Measurements from ENCODE around the gene IL6ST.

DNA sequence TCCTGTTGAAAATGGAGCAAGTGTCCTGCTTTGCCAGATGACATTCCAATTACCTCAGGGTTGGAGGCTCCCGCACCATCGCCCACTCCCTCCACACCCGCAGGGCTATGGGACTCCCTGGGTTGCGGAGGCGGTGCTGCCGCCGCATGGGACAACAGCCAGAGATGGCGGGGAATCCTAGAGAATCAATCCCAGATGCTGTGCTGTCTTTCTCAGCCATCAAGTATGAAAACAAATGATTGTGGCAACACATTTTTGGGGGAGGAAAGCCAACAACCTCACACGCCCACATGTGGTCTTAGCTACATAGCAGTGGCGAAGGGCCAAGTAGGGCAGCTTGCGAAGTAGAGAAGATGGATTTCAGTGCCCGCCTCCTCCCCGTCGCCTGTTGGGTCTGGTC, 96.9 kb downstream of the IL6ST start:
- no peak for TF ChIP-seq NFRKB (IDR thresholded peaks at IDR 0.05)
- TF ChIP-seq HDGF (IDR thresholded peaks at IDR 0.05; ENCODE audit: borderline replicate concordance) = no peak
- no peak for TF ChIP-seq TARDBP (IDR thresholded peaks at IDR 0.05)
- no peak for TF ChIP-seq FOXM1 (IDR thresholded peaks at IDR 0.05; ENCODE audit: borderline replicate concordance)
- no peak for TF ChIP-seq BHLHE40 (IDR thresholded peaks at IDR 0.05; ENCODE audit: borderline replicate concordance)
